HEK293 (cell line): Measurements from ENCODE around the gene MTCH2.

Experiments used
- CTCF ChIA-PET: fragments of 350-600 bp; formaldehyde crosslinking; extraction: SDS; loops from one replicate; lab custom pipeline; 2021; ENCODE audit warnings: antibody characterized with exemption; lab: Yijun Ruan, JAX
- POLR2A ChIA-PET: fragments of 300-600 bp; formaldehyde crosslinking; extraction: SDS; loops from one replicate; lab custom pipeline; 2020; ENCODE audit warnings: antibody characterized with exemption, inconsistent platforms; lab: Yijun Ruan, JAX
- H3K27ac ChIP-seq: fragments of 200-500 bp; sonication (Bioruptor generic); 2 replicates; pipeline ENCODE4 v1.5.1; 2014; ENCODE audit warnings: low read depth, low read length, control low read depth, inconsistent platforms; ENCODE audit errors: extremely low read depth
- H3K36me3 ChIP-seq, 2 experiments: fragments of 200-500 bp in 1 of 2; sonication (Bioruptor generic) in 1 of 2; 1 replicate in 1 of 2; 2 replicates in 1 of 2; pipeline ENCODE4 v1.5.1; 2014 to 2017; ENCODE audit warnings: inconsistent platforms in 2 of 2, low read length in 2 of 2; ENCODE audit not compliant: control insufficient read depth in 2 of 2, insufficient read depth in 1 of 2
- H3K4me1 ChIP-seq: fragments of 200-500 bp; sonication (Bioruptor generic); 2 replicates; pipeline ENCODE4 v1.5.1; 2014; ENCODE audit warnings: mild to moderate bottlenecking, low read length, inconsistent platforms; ENCODE audit not compliant: control insufficient read depth, insufficient read depth
- H3K4me3 ChIP-seq: 2 replicates; pipeline ENCODE4 v1.5.1; 2011; ENCODE audit warnings: low read depth, mild to moderate bottlenecking, control low read depth, low read length, moderate library complexity
- H3K9me3 ChIP-seq: fragments of 200-500 bp; sonication (Bioruptor generic); 2 replicates; pipeline ENCODE4 v1.5.1; 2014; ENCODE audit warnings: low read depth, low read length, inconsistent platforms; ENCODE audit not compliant: control insufficient read depth, insufficient read depth
- EGR2 ChIP-seq: fragments of 450-650 bp; formaldehyde crosslinking; IDR thresholded peaks from 2 replicates; pipeline ENCODE4 v1.5.1; 2016; ENCODE audit warnings: low read depth, missing biosample characterization, missing genetic modification characterization
- KLF17 ChIP-seq: fragments of 450-650 bp; formaldehyde crosslinking; IDR thresholded peaks from 2 replicates; pipeline ENCODE4 v1.5.1; 2016; ENCODE audit warnings: missing biosample characterization, missing genetic modification characterization
- KLF9 ChIP-seq: fragments of 450-650 bp; formaldehyde crosslinking; IDR thresholded peaks from 2 replicates; pipeline ENCODE4 v1.5.1; 2016; ENCODE audit warnings: missing biosample characterization, missing genetic modification characterization, low read depth
- OSR2 ChIP-seq: fragments of 450-650 bp; formaldehyde crosslinking; IDR thresholded peaks from 2 replicates; pipeline ENCODE4 v1.5.1; 2016; ENCODE audit warnings: missing biosample characterization, missing genetic modification characterization
- PRDM4 ChIP-seq: fragments of 450-650 bp; formaldehyde crosslinking; IDR thresholded peaks from 2 replicates; pipeline ENCODE4 v1.5.1; 2017; ENCODE audit warnings: missing biosample characterization, missing genetic modification characterization
- PRDM6 ChIP-seq: fragments of 450-650 bp; formaldehyde crosslinking; IDR thresholded peaks from 2 replicates; pipeline ENCODE4 v1.5.1; 2017; ENCODE audit warnings: missing biosample characterization, missing genetic modification characterization
- REST ChIP-seq: fragments of 450-650 bp; formaldehyde crosslinking; IDR thresholded peaks from 2 replicates; pipeline ENCODE4 v1.5.1; 2016; ENCODE audit warnings: missing biosample characterization, missing genetic modification characterization
- SCRT2 ChIP-seq: fragments of 450-650 bp; formaldehyde crosslinking; IDR thresholded peaks from 2 replicates; pipeline ENCODE4 v1.5.1; 2016; ENCODE audit warnings: missing biosample characterization, missing genetic modification characterization
- SP7 ChIP-seq: fragments of 450-650 bp; formaldehyde crosslinking; IDR thresholded peaks from 2 replicates; pipeline ENCODE4 v1.5.1; 2016; ENCODE audit warnings: missing biosample characterization, missing genetic modification characterization
- TCF7L2 ChIP-seq: IDR thresholded peaks from 2 replicates; pipeline ENCODE4 v1.6.1; 2011; ENCODE audit warnings: low read depth, mild to moderate bottlenecking, inconsistent platforms, low read length, moderate library complexity, borderline replicate concordance
- ZBTB17 ChIP-seq: fragments of 450-650 bp; formaldehyde crosslinking; IDR thresholded peaks from 2 replicates; pipeline ENCODE4 v1.5.1; 2016; ENCODE audit warnings: missing biosample characterization, missing genetic modification characterization
- ZFHX2 ChIP-seq: fragments of 450-650 bp; formaldehyde crosslinking; conservative IDR thresholded peaks from 2 replicates; pipeline ENCODE4 v1.5.1; 2016; ENCODE audit warnings: missing biosample characterization, missing genetic modification characterization
- ZNF157 ChIP-seq: fragments of 450-650 bp; formaldehyde crosslinking; IDR thresholded peaks from 2 replicates; pipeline ENCODE4 v1.5.1; 2016; ENCODE audit warnings: missing biosample characterization, missing genetic modification characterization
- ZNF169 ChIP-seq: fragments of 450-650 bp; formaldehyde crosslinking; IDR thresholded peaks from 2 replicates; pipeline ENCODE4 v1.5.1; 2016; ENCODE audit warnings: missing biosample characterization, missing genetic modification characterization
- ZNF211 ChIP-seq: fragments of 450-650 bp; formaldehyde crosslinking; IDR thresholded peaks from 2 replicates; pipeline ENCODE4 v1.5.1; 2016; ENCODE audit warnings: low read depth, missing biosample characterization, missing genetic modification characterization
- ZNF391 ChIP-seq: fragments of 450-650 bp; formaldehyde crosslinking; IDR thresholded peaks from 2 replicates; pipeline ENCODE4 v1.5.1; 2016; ENCODE audit warnings: low read depth, missing biosample characterization, missing genetic modification characterization, borderline replicate concordance
- ZNF48 ChIP-seq: fragments of 450-650 bp; formaldehyde crosslinking; IDR thresholded peaks from 2 replicates; pipeline ENCODE4 v1.5.1; 2016; ENCODE audit warnings: missing biosample characterization, missing genetic modification characterization
- ZNF510 ChIP-seq: fragments of 450-650 bp; formaldehyde crosslinking; IDR thresholded peaks from 2 replicates; pipeline ENCODE4 v1.5.1; 2018; ENCODE audit warnings: mild to moderate bottlenecking, missing genetic modification characterization, missing biosample characterization; ENCODE audit not compliant: insufficient replicate concordance
- ZNF549 ChIP-seq: fragments of 450-650 bp; IDR thresholded peaks from 2 replicates; pipeline ENCODE4 v1.5.1; 2018; ENCODE audit warnings: missing biosample characterization, missing genetic modification characterization, mild to moderate bottlenecking, inconsistent platforms, moderate library complexity
- ZNF596 ChIP-seq: fragments of 450-650 bp; IDR thresholded peaks from 2 replicates; pipeline ENCODE4 v1.5.0; 2018; ENCODE audit warnings: missing biosample characterization, mild to moderate bottlenecking, missing genetic modification characterization, moderate library complexity
- ZNF600 ChIP-seq: fragments of 450-650 bp; formaldehyde crosslinking; IDR thresholded peaks from 2 replicates; pipeline ENCODE4 v1.5.1; 2016; ENCODE audit warnings: missing biosample characterization, missing genetic modification characterization
- ZNF629 ChIP-seq: fragments of 450-650 bp; formaldehyde crosslinking; IDR thresholded peaks from 2 replicates; pipeline ENCODE4 v1.5.1; 2017; ENCODE audit warnings: missing biosample characterization, missing genetic modification characterization
- ZNF701 ChIP-seq: fragments of 450-650 bp; formaldehyde crosslinking; IDR thresholded peaks from 2 replicates; pipeline ENCODE4 v1.5.1; 2016; ENCODE audit warnings: missing biosample characterization, missing genetic modification characterization
- ZNF776 ChIP-seq: fragments of 450-650 bp; formaldehyde crosslinking; IDR thresholded peaks from 2 replicates; pipeline ENCODE4 v1.5.0; 2017; ENCODE audit warnings: missing biosample characterization, missing genetic modification characterization, borderline replicate concordance
- ZNF792 ChIP-seq: fragments of 450-650 bp; formaldehyde crosslinking; IDR thresholded peaks from 2 replicates; pipeline ENCODE4 v1.5.1; 2016; ENCODE audit warnings: missing biosample characterization, missing genetic modification characterization
- ZNF843 ChIP-seq: fragments of 450-650 bp; formaldehyde crosslinking; IDR thresholded peaks from 2 replicates; pipeline ENCODE4 v1.5.1; 2016; ENCODE audit warnings: missing biosample characterization, missing genetic modification characterization
- ZXDB ChIP-seq: fragments of 450-650 bp; formaldehyde crosslinking; IDR thresholded peaks from 2 replicates; pipeline ENCODE4 v1.5.1; 2016; ENCODE audit warnings: missing biosample characterization, missing genetic modification characterization

The MTCH2 gene

GRCh38 chr11:47578524-47579494 lies 63.5 kb downstream of the MTCH2 start, which contains the start of the genes KBTBD4 and NDUFS3 (continued):
- peak; percentile 100 for TF ChIP-seq ZNF391 (tag by site-specific recombination)
- TF ChIP-seq ZNF701 (tag by site-specific recombination), result no peak
- TF ChIP-seq ZNF169, result 0 out of 2 replicates have a peak, but pooled peaks have one; percentile 79
- TF ChIP-seq SP7, result peak; percentile 97
- no peak; the same call in 1 of the 2 replicates for TF ChIP-seq TCF7L2
- TF ChIP-seq ZNF629, result peak; percentile 94
- no peak for TF ChIP-seq ZNF549 (tag by site-specific recombination)

GRCh38 chr11:47577460-47578041 lies 64.8 kb downstream of the MTCH2 start:
- peaks cover 7% of the 10 kb centered on the region; the same call in 1 of the 2 replicates for H3K4me1 ChIP-seq
- no peaks in the 10 kb centered on the region for H3K9me3 ChIP-seq
- POLR2A ChIA-PET, result interaction anchor here (0.6 to 3.7 kb wide), 7 partner anchors 7 to 74 kb away, joined by 3 to 31 read pairs (median 3); partner anchors contain the start of gene PTPMT1
- H3K36me3 ChIP-seq, result peaks cover 8 to 73% of the 10 kb centered on the region in 2 experiments; a peak in 2 of 3 replicates
- CTCF ChIA-PET, result interaction anchor here (0.7 to 1.8 kb wide), 3 partner anchors 24 to 266 kb away, joined by 3 to 8 read pairs (median 4); partner anchors contain the start of gene CELF1
- H3K27ac ChIP-seq, result no peak overlapping the region
- peak overlapping the region; percentile 100 for H3K4me3 ChIP-seq
- no peak for TF ChIP-seq ZNF157
- no peak for TF ChIP-seq ZNF510 (tag by site-specific recombination)
- TF ChIP-seq KLF9, result no peak
- TF ChIP-seq ZNF211 (tag by site-specific recombination), result no peak
- TF ChIP-seq OSR2, result peak; percentile 45; the same call in 1 of the 2 replicates
- no peak for TF ChIP-seq ZNF776
- no peak for TF ChIP-seq ZXDB
- TF ChIP-seq KLF17, result no peak
- no peak for TF ChIP-seq ZNF792 (tag by site-specific recombination)
- TF ChIP-seq ZNF843 (tag by site-specific recombination), result no peak
- TF ChIP-seq ZBTB17, result peak; percentile 90
- 0 out of 2 replicates have a peak, but pooled peaks have one; percentile 41 for TF ChIP-seq SCRT2 (tag by site-specific recombination)
- no peak for TF ChIP-seq ZFHX2 (tag by site-specific recombination)
- no peak for TF ChIP-seq REST (tag by site-specific recombination)
- no peak for TF ChIP-seq PRDM6 (tag by site-specific recombination)
- TF ChIP-seq ZNF48 (tag by site-specific recombination), result no peak
- TF ChIP-seq ZNF596 (tag by site-specific recombination), result no peak
- no peak for TF ChIP-seq ZNF701 (tag by site-specific recombination)
- TF ChIP-seq ZNF600, result peak; percentile 70
- TF ChIP-seq EGR2, result no peak
- no peak for TF ChIP-seq PRDM4 (tag by site-specific recombination)
